Activated CD4-positive, alpha-beta T cell treated with anti-CD3 and anti-CD28 coated beads, Interleukin-10, Interleukin-2, amounts not matched to agents 100 ng/mL and 50 ng/mL, durations not matched to agents 16 hours and 8 hours (primary cell): Measurements from ENCODE around the gene FOXF1.

Experiments
- DNase-seq: peaks from one replicate; pipeline ENCODE4 v3.0.0-alpha.2; 2020

FOXF1 gene

GRCh38 chr16:86517652-86518258 lies 7.4 kb downstream of the FOXF1 start:
- peak; percentile 36 for DNase-seq

- no peak for DNase-seq
These were observed 8.8 kb downstream of the FOXF1 start for GRCh38 chr16:86519007-86519648.

GRCh38 chr16:86519649-86520316 lies 9.5 kb downstream of the FOXF1 start:
- DNase-seq, result peak; percentile 55

GRCh38 chr16:86520317-86521210 lies 10.2 kb downstream of the FOXF1 start:
- DNase-seq, result no peak

GRCh38 chr16:86521236-86522197 lies 11.2 kb downstream of the FOXF1 start:
- no peak for DNase-seq

- no peak for DNase-seq
These were observed 12.3 kb downstream of the FOXF1 start for GRCh38 chr16:86522634-86523033.

- DNase-seq, result no peak
These were observed 12.9 kb downstream of the FOXF1 start for GRCh38 chr16:86523166-86523740.

- DNase-seq, result no peak
These were observed 13.7 kb downstream of the FOXF1 start for GRCh38 chr16:86524029-86524428.

- DNase-seq, result no peak
These were observed 15.4 kb downstream of the FOXF1 start for GRCh38 chr16:86525696-86526095.

GRCh38 chr16:86527366-86527765 lies 17.0 kb downstream of the FOXF1 start:
- no peak for DNase-seq

GRCh38 chr16:86528061-86528929 lies 18.0 kb downstream of the FOXF1 start:
- no peak for DNase-seq

GRCh38 chr16:86529160-86529559 lies 18.8 kb downstream of the FOXF1 start:
- no peak for DNase-seq

- no peak for DNase-seq
These were observed 20.2 kb downstream of the FOXF1 start for GRCh38 chr16:86530251-86531190.

GRCh38 chr16:86531191-86531545 lies 20.8 kb downstream of the FOXF1 start:
- no peak for DNase-seq

- no peak for DNase-seq
These were observed 21.6 kb downstream of the FOXF1 start for GRCh38 chr16:86531641-86532525.

GRCh38 chr16:86532526-86532815 lies 22.1 kb downstream of the FOXF1 start:
- DNase-seq, result no peak

GRCh38 chr16:86533076-86533475 lies 22.7 kb downstream of the FOXF1 start:
- DNase-seq, result no peak

- DNase-seq, result no peak
These were observed 23.5 kb downstream of the FOXF1 start for GRCh38 chr16:86533767-86534351.
